ENCODE measurements around the gene TTBK2.
"Not testable (repeated sequence)": the region's sequence is repeated elsewhere in the genome, so short reads cannot be mapped to it uniquely, and the experiment has no call there.

Gene TTBK2

DNA sequence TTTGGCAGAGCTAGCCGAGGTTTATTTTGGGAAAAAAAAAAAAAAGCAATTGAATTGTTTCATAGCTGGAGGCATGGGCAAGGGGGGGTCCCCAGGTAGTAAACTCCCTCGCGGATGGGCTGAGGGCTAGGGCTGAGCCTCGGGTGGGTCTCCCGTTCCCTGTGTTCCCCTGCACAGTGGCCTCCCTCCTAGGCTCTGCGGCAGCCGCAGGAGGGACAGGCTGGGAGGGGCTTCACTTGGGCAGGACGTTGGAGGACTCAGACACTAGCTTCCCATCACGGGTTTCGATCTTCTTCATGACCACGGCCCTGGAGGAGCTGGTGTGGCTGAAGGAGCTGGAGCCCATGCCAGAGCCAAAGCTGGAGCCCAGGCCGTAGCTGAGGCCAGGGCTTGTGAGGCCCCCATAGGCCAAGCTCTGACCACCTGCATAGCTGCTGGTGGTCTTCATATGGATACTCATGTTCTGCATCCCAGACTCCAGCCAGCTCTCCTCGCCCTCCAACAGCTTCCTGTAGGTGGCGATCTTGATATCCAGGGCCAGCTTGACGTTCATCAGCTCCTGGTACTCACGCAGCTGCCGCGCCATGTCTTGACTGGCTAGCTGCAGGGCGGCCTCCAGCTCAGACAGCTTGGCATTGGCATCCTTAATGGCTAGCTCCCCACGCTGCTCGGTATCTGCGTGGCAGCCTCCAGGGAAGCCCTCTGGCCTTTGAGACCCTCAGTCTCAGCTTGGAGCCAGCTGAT is 119.7 kb downstream of the TTBK2 start:
- Histone ChIP-seq H3K9me3 (ENCODE audit: low read length) (peaks cover 2% of the 10 kb centered on the region), H3K4me1 (ENCODE audit: insufficient read depth, low read length) (no peaks in the 10 kb centered on the region), H2AFZ (ENCODE audit: low read depth, low read length) (no peak overlapping the region), H3K36me3 (ENCODE audit: insufficient read depth, low read length) (peaks cover 16% of the 10 kb centered on the region), H3K27me3 (ENCODE audit: insufficient read depth, low read length) (no peaks in the 10 kb centered on the region), H3K4me3 (ENCODE audit: low read length) (no peak overlapping the region)

DNA sequence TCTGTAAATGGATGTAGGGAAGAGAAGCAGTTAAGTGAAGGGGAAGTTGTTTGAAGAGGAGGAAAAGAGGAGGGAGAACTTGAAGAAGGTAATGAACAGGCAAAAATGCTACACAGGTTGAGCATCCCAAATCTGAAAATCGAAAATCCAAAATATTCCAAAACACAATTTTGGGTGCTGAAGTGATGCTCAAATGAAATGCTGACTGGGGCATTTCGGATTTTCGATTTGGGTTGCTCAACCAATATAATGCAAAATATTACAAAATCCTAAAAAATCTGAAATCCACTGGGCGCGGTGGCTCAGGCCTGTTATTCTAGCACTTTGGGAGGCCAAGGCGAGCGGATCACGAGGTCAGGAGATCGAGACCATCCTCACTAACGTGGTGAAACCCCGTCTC is 121.8 kb downstream of the TTBK2 start:
- H2AFZ ChIP-seq (ENCODE audit: low read depth, low read length), result no peak overlapping the region
- H3K36me3 ChIP-seq (ENCODE audit: insufficient read depth, low read length), result peaks cover 20% of the 10 kb centered on the region
- H3K4me3 ChIP-seq (ENCODE audit: low read length), result no peak overlapping the region
- H3K4me1 ChIP-seq (ENCODE audit: insufficient read depth, low read length), result no peaks in the 10 kb centered on the region
- peaks cover 2% of the 10 kb centered on the region for H3K9me3 ChIP-seq (ENCODE audit: low read length)
- no peaks in the 10 kb centered on the region for H3K27me3 ChIP-seq (ENCODE audit: insufficient read depth, low read length)

DNA sequence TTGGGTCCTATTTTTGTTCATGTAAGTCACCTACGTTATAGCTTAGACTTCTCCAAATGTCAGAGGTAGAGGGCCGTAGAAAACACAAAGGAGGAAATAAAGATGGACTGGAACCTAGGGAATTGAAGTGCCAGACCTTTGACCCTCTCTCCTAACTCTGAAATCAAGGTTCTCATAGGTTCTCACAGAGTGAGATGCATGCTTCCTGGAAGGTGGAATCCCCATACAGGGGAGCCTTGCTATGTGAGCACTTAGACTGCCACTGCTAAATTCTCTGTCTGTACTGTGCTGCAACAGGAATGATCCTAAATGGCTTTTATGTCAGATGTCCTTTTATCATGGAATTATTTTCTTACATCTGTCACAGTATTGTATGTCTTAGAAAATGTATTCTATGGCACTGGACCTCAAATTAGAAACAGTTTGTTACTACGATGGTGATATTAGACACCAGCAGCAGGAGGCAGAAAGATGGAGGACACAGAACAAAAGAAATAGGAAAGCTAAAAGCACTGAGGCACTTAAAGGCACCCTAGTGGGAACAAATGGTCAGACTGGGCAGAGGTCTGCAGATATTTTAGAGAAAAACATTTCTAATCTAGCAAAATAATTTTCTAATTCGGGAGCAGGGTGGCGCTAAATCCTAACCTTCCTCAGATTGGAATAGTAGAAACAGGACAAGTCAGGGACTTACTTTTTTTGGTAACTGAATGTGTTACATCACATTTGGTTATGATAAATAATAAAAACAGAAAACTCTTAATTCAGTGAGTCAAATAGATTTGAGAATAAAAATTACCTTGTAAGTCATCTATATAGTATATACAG is 123.4 kb downstream of the TTBK2 start:
- H3K4me1 ChIP-seq (ENCODE audit: insufficient read depth, low read length), result no peaks in the 10 kb centered on the region
- H3K4me3 ChIP-seq (ENCODE audit: low read length), result no peak overlapping the region
- no peaks in the 10 kb centered on the region for H3K27me3 ChIP-seq (ENCODE audit: insufficient read depth, low read length)
- H3K9me3 ChIP-seq (ENCODE audit: low read length), result peaks cover 2% of the 10 kb centered on the region
- no peak overlapping the region for H2AFZ ChIP-seq (ENCODE audit: low read depth, low read length)
- peaks cover 15% of the 10 kb centered on the region for H3K36me3 ChIP-seq (ENCODE audit: insufficient read depth, low read length)

DNA sequence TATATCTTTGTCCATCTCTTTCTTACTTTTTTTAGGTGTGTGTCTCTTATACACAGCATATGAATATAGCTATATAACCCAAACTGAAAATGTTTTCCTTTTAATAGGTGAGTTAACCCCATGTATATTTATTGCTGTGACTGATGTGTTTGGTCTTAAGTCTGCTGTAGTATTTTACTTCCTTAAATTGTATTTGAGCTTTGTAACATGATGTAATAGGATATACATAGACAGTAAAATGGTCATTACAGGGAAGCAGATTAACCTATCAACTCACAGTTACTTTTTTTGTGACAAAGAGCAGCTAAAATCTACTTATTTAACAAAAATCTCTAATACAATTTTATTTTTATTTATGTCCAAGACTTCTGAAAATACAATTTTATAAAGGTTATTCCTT is 131.9 kb downstream of the TTBK2 start:
- Histone ChIP-seq H3K4me1 (ENCODE audit: insufficient read depth, low read length) (no peaks in the 10 kb centered on the region), H3K4me3 (ENCODE audit: low read length) (no peak overlapping the region), H3K36me3 (ENCODE audit: insufficient read depth, low read length) (peaks cover 4% of the 10 kb centered on the region), H3K9me3 (ENCODE audit: low read length) (no peaks in the 10 kb centered on the region), H2AFZ (ENCODE audit: low read depth, low read length) (no peak overlapping the region), H3K27me3 (ENCODE audit: insufficient read depth, low read length) (no peaks in the 10 kb centered on the region)

DNA sequence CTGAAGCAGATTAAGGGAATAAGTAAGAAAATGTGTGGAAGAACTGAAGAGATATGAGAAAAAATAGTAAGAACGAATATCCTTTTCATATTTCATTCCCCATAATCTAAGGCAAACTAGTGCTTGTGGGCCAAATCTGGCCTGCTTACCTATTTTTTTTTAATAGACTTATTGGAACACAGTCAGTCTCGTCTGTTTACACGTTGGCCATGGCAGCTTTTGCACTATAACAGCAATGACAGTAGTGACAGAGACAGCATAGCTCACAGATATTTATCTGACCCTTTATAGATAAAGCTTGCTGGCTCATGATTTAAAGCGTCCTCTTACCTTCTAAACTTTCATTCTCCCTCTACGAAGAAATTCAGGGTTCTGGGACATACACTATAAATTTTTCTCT is 133.6 kb downstream of the TTBK2 start:
- Histone ChIP-seq H3K9me3 (ENCODE audit: low read length) (no peaks in the 10 kb centered on the region), H3K4me1 (ENCODE audit: insufficient read depth, low read length) (no peaks in the 10 kb centered on the region), H3K4me3 (ENCODE audit: low read length) (no peak overlapping the region), H3K27me3 (ENCODE audit: insufficient read depth, low read length) (no peaks in the 10 kb centered on the region), H2AFZ (ENCODE audit: low read depth, low read length) (no peak overlapping the region), H3K36me3 (ENCODE audit: insufficient read depth, low read length) (peaks cover 17% of the 10 kb centered on the region)

DNA sequence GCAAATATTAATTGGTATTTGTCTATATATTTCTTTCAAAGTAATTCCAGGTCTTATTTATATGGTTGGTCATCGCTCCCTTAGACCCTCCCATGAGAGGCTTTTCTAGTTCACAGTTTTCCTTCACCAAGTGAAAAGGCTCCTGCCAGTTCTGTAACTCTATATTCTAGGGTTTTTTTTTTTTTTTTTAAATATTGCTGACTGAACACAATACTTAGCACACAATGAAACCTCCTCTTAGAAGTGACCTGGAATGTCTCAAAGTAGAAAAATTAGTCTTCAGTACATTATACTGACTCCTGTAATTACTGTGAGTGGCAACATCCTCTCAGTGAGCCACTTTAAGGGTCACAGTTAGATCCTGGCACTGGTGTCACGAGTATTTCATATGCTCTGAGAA is 135.0 kb downstream of the TTBK2 start:
- peaks cover 17% of the 10 kb centered on the region for H3K36me3 ChIP-seq (ENCODE audit: insufficient read depth, low read length)
- H3K27me3 ChIP-seq (ENCODE audit: insufficient read depth, low read length), result no peaks in the 10 kb centered on the region
- no peaks in the 10 kb centered on the region for H3K4me1 ChIP-seq (ENCODE audit: insufficient read depth, low read length)
- no peak overlapping the region for H3K4me3 ChIP-seq (ENCODE audit: low read length)
- H3K9me3 ChIP-seq (ENCODE audit: low read length), result no peaks in the 10 kb centered on the region
- H2AFZ ChIP-seq (ENCODE audit: low read depth, low read length), result no peak overlapping the region

DNA sequence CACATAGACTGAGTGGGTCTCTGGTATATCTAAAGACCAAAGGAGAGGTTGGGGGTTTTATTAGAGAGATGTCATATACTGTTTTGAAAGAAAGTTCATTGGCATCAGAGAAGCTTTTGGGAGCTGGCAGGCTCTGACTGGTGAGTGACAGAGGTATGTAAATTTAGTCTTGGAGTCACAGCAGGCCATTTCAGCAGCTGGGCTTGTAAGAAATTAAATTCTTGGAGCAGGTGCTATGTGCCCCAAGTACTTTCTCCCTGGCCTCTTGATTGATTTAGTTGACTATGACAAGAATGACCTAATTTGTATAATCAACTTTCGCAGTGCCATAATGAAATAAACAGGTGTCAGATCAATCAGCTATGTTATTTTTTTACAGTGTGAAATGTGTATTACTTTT is 135.9 kb downstream of the TTBK2 start:
- Histone ChIP-seq H3K36me3 (ENCODE audit: insufficient read depth, low read length) (peaks cover 17% of the 10 kb centered on the region), H3K9me3 (ENCODE audit: low read length) (no peaks in the 10 kb centered on the region), H3K27me3 (ENCODE audit: insufficient read depth, low read length) (no peaks in the 10 kb centered on the region), H3K4me1 (ENCODE audit: insufficient read depth, low read length) (no peaks in the 10 kb centered on the region), H3K4me3 (ENCODE audit: low read length) (no peak overlapping the region), H2AFZ (ENCODE audit: low read depth, low read length) (no peak overlapping the region)

DNA sequence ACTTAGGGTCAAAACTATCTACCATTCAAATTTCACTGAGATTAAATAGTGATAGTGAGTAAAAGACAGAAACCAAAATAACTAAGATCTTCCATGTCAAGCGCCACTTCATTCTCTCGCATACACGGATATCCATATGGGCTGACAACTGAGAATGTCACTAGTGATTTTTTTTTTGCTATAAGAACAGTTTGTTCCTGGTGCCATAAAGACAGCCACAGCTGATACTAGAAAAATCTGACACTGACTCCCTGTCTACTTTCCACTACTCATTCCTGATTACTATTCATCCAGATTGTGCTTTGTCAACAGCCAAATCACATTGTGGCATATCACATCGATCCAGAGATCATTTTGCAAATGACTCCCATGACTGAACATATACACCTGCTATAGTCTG is 137.9 kb downstream of the TTBK2 start:
- Histone ChIP-seq H3K36me3 (ENCODE audit: insufficient read depth, low read length) (peaks cover 13% of the 10 kb centered on the region), H3K27me3 (ENCODE audit: insufficient read depth, low read length) (no peaks in the 10 kb centered on the region), H3K4me1 (ENCODE audit: insufficient read depth, low read length) (no peaks in the 10 kb centered on the region), H3K9me3 (ENCODE audit: low read length) (no peaks in the 10 kb centered on the region), H3K4me3 (ENCODE audit: low read length) (no peak overlapping the region), H2AFZ (ENCODE audit: low read depth, low read length) (no peak overlapping the region)

DNA sequence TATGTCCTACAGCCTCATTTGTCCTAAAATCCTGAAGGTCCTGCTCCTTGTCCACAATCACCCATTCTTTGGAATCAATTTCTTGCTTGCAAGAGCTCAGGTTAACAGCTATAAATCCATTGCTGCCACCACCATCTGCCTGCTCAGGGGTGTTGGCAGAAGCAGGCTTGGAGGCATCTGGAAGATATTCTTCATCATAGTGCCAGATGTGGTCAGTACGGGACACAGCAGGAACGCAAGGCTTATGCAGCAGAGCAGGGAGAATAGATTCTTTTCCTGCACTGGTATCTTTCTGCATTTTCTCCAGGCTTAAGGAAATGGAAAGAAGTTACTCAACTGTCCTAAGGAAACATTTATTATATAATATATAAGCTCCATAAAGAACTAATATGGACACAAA is 145.2 kb downstream of the TTBK2 start:
- Histone ChIP-seq H3K4me1 (ENCODE audit: insufficient read depth, low read length) (no peaks in the 10 kb centered on the region), H2AFZ (ENCODE audit: low read depth, low read length) (no peak overlapping the region), H3K9me3 (ENCODE audit: low read length) (no peaks in the 10 kb centered on the region), H3K4me3 (ENCODE audit: low read length) (no peak overlapping the region), H3K36me3 (ENCODE audit: insufficient read depth, low read length) (peaks cover 37% of the 10 kb centered on the region), H3K27me3 (ENCODE audit: insufficient read depth, low read length) (no peaks in the 10 kb centered on the region)

DNA sequence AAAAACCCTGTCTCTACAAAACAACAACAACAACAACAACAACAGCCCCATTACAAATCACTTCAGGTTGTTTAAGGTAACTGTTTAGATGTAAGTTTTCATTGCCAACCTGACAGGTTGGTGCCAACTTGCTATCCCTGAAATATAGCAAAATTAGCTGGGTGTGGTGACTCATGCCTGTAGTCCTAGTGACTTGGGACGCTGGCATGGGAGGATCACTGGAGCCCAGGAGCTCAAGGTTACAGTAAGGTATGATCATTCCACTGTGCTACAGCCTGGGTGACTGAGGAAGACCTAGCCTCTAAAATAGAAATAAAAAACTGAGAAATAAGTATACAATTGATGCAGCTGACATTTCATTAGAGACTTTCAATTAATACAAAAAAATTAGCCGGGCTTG is 147.7 kb downstream of the TTBK2 start:
- Histone ChIP-seq H2AFZ (ENCODE audit: low read depth, low read length) (no peak overlapping the region), H3K9me3 (ENCODE audit: low read length) (no peaks in the 10 kb centered on the region), H3K4me1 (ENCODE audit: insufficient read depth, low read length) (no peaks in the 10 kb centered on the region), H3K27me3 (ENCODE audit: insufficient read depth, low read length) (no peaks in the 10 kb centered on the region), H3K4me3 (ENCODE audit: low read length) (no peak overlapping the region), H3K36me3 (ENCODE audit: insufficient read depth, low read length) (peaks cover 37% of the 10 kb centered on the region)

DNA sequence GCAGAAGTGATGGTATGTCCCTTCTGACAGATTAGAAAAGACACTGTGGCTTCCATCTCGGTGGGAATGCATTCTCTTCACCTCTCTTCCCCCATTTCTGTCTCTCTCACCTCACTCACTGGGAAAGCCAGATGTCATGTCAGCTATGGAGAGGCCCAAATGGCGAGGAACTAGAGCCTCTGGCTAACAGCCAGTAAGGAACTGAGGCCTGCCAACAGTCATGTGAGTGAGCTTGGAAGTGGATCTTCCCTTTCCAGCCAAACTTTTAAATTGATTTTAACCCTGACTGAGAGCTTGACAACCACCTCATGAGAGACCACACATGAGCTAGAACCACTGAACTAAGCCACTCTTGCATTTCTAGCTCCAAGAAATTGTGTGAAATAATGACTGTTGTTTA is 148.4 kb downstream of the TTBK2 start:
- H3K36me3 ChIP-seq (ENCODE audit: insufficient read depth, low read length), result peaks cover 37% of the 10 kb centered on the region

DNA sequence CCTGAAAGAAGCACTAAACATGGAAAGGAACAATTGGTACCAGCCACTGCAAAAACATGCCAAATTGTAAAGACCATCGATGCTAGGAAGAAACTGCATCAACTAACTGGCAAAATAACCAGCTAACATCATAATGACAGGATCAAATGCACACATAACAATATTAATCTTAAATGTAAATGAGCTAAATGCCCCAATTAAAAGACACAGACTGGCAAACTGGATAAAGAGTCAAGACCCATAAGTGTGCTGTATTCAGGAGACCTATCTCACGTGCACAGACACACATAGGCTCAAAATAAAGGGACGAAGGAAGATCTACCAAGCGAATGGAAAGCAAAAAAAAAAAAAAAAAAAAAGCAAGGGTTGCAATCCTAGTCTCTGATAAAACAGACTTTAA is 154.5 kb downstream of the TTBK2 start:
- H3K27me3 ChIP-seq (ENCODE audit: insufficient read depth, low read length); H3K4me1 ChIP-seq (ENCODE audit: insufficient read depth, low read length); H2AFZ ChIP-seq (ENCODE audit: low read depth, low read length); H3K9me3 ChIP-seq (ENCODE audit: low read length); H3K4me3 ChIP-seq (ENCODE audit: low read length); H3K36me3 ChIP-seq (ENCODE audit: insufficient read depth, low read length): not testable (repeated sequence)

More for the DNA sequence above, 148.4 kb downstream of the TTBK2 start:
- H3K9me3 ChIP-seq (ENCODE audit: low read length), result no peaks in the 10 kb centered on the region
- H2AFZ ChIP-seq (ENCODE audit: low read depth, low read length), result no peak overlapping the region
- no peaks in the 10 kb centered on the region for H3K4me1 ChIP-seq (ENCODE audit: insufficient read depth, low read length)
- H3K27me3 ChIP-seq (ENCODE audit: insufficient read depth, low read length), result no peaks in the 10 kb centered on the region
- no peak overlapping the region for H3K4me3 ChIP-seq (ENCODE audit: low read length)

DNA sequence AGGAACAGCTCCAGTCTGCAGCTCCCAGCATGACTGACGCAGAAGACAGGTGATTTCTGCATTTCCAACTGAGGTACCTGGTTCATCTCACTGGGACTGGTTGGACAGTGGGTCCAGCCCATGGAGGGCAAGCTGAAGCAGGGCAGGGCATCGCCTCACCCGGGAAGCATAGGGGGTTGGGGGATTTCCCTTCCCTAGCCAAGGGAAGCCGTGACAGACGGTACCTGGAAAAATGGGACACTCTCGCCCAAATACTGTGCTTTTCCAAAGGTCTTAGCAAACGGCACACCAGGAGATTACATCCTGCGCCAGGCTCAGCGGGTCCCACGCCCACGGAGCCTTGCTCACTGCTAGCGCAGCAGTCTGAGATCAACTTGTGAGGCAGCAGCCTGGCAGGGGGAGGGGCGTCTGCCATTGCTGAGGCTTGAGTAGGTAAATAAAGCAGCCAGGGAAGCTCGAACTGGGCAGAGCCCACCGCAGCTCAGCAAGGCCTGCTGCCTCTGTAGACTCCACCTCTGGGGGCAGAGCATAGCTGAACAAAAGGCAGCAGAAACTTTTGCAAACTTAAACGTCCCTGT is 156.3 kb downstream of the TTBK2 start:
- not testable (repeated sequence) for H2AFZ ChIP-seq (ENCODE audit: low read depth, low read length); H3K4me3 ChIP-seq (ENCODE audit: low read length); H3K36me3 ChIP-seq (ENCODE audit: insufficient read depth, low read length); H3K27me3 ChIP-seq (ENCODE audit: insufficient read depth, low read length); H3K4me1 ChIP-seq (ENCODE audit: insufficient read depth, low read length)
- H3K9me3 ChIP-seq (ENCODE audit: low read length), result peaks cover 10% of the 10 kb centered on the region
